Coronary artery (tissue), 2 donors: ENCODE measurements around the gene FTL.
A peak's percentile ranks its signal among the peaks of the same experiment; 100 is the strongest.

Experiments used
- DNase-seq: peaks from one replicate; pipeline ENCODE4 v3.0.0-alpha.2; 2017; ENCODE audit warnings: low spot score
- H3K27ac ChIP-seq, 2 donors: fragments of 200-600 bp; sonication (generic); one replicate each; pipeline ENCODE4 v1.5.1; 2016 to 2019
- H3K4me3 ChIP-seq: fragments of 200-600 bp; sonication (generic); 2 replicates; pipeline ENCODE4 v1.5.1; 2016; ENCODE audit warnings: mild to moderate bottlenecking, moderate library complexity
- TF ChIP-seq, protein P1 (sequence below): fragments of 200-600 bp; sonication (generic); IDR thresholded peaks from one replicate; pipeline ENCODE4 v1.5.1; 2019; ENCODE audit warnings: antibody characterized with exemption

The FTL gene

DNA sequence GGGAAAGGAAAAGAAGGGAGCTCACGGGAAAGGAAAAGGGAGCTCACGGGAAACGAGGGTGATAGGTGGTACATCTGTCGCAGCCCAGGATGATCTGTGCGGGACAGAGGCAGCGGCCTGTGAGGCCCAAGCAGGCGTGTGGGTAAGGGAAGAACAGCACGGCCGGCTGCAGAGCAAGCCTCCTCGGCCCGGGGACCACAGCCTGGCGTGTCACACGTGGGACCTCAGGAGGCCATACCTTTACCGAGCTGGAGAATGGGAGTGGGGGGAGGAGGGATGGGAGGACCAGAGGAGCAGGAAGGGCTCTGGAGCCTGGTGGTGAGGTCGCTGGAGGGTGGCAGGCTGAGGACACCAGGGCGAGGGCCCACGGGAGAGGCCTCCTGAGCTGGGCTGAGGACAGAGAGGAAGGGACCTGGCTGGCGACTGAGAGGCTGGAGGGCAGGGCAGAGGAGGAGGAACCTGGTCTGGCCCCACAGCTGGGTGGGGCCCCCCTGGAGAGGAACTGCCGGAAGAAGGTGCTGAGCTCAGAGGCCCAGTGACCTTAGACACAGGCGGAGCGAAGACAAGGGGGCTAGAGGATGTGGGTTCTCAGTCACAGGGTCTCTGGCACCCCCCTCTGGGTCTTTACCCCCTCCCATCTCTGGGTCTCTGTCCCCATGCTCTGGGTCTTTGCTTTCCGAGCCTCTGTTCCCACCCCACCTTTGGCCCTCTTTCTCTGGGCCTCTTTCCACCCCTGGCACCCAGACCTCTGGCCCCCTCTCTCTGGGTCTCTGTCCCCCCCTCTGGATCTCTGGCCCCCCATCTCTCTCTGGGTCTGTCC, 2.9 kb upstream of the FTL start:
- TF ChIP-seq, protein P1, sequence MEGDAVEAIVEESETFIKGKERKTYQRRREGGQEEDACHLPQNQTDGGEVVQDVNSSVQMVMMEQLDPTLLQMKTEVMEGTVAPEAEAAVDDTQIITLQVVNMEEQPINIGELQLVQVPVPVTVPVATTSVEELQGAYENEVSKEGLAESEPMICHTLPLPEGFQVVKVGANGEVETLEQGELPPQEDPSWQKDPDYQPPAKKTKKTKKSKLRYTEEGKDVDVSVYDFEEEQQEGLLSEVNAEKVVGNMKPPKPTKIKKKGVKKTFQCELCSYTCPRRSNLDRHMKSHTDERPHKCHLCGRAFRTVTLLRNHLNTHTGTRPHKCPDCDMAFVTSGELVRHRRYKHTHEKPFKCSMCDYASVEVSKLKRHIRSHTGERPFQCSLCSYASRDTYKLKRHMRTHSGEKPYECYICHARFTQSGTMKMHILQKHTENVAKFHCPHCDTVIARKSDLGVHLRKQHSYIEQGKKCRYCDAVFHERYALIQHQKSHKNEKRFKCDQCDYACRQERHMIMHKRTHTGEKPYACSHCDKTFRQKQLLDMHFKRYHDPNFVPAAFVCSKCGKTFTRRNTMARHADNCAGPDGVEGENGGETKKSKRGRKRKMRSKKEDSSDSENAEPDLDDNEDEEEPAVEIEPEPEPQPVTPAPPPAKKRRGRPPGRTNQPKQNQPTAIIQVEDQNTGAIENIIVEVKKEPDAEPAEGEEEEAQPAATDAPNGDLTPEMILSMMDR: no peak
- peak overlapping the region; percentile 93 to 94 for H3K27ac ChIP-seq
- H3K4me3 ChIP-seq: no peak overlapping the region
- no peak for DNase-seq

DNA sequence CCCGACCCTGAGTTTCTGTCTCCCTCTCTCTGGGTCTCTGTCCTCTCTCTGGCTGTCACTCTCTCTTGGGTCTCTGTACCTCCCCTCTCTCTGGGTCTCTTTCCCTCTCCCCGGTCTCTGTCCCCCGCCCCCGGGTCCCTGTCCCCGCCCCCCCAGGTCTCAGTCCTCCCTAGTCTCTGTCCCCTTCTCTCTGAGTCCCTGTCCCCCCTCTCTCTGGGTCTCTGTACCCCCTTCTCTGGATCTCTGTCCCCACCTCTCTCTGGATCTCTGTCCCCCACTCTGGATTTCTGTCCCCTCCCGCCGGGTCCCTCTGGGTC, 2.3 kb upstream of the FTL start:
- TF ChIP-seq, protein P1: no peak
- no peak for DNase-seq
- Histone ChIP-seq H3K27ac (peak overlapping the region; percentile 93 to 94), H3K4me3 (no peak overlapping the region)

DNA sequence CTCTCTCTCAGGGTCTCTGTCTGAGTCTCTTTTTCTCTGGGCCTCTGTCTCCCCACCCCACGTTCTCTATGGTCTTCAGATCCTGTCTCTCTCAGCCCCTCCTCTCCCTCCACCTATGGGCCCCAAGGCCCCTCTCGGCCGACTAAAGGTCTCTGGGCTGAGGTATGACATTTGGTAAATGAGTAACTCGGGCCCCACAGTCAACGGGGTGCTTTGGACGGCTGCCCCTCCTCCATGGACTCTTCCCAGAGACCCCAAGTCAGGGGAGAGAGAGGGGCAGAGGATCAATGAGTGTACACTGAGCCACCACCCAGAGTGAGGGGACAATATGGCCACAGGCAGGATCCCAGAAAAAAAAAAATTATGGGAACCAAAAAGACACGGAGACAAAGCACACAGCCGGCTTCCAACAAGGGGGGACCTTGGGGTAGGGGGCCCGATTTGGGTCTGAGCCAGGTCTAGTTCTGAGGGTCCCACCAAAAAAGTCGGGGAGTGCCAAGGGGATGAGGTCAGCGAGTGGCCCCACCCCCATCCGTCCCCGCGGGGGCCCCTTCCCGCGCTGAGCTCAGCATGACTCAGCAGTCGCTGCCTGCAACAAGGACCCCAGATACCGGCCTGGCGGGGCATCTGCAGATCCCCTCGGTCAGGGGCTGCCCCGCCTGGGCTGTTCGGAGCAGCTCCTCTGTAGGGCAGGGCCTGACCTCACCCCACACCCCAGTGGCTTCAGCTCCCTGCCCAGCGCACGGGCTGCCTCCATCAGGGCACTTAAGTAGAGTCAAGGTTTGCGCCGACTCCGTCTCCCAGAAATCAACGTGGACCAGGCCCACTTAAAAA, 1.5 kb upstream of the FTL start:
- Histone ChIP-seq H3K27ac (peak overlapping the region; percentile 93 to 94), H3K4me3 (peak overlapping the region; percentile 87)
- TF ChIP-seq, protein P1: no peak
- DNase-seq: peak; percentile 89

DNA sequence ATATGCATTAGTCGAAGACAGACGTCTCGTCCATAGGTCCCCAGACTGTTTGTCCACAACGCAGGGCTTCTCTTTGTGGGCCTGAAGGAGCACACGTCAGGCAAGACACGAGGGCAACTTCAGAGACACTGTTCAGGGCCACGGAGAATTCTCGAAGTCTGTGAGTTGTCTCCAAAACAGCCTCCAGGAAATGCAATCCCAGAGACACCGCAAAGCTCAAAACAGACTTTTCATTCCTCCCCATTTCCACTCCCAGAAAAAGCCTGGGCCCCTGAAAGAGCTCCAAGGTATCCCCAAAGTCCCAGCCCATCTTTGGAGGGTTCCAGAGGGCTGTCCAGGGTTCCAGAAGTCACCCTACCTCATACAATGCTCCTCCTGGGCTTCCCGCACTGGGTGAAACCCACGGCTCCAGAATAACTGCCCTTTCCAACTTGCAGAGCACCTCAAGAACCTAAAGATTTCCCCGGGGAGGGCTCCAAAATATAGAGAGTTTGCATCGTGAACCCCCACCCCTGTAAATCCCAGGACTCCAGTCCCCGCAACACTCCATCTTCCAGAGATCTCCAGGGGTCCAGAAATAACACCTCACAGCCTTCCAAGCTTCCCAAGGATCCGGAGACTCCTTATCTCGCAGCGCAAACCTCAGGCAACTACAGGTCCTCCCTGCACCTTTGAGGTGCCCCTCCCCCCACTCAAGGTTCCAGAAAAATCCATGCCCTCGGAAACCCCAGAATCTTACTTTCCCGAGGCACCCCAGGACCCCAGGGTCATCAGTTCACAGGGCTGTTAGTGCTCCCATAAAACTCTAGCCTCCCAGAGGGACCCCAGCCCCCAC, 687 bp upstream of the FTL start:
- TF ChIP-seq, protein P1: no peak
- no peak for DNase-seq
- peak overlapping the region; percentile 93 to 94 for H3K27ac ChIP-seq
- H3K4me3 ChIP-seq: peak overlapping the region; percentile 87

DNA sequence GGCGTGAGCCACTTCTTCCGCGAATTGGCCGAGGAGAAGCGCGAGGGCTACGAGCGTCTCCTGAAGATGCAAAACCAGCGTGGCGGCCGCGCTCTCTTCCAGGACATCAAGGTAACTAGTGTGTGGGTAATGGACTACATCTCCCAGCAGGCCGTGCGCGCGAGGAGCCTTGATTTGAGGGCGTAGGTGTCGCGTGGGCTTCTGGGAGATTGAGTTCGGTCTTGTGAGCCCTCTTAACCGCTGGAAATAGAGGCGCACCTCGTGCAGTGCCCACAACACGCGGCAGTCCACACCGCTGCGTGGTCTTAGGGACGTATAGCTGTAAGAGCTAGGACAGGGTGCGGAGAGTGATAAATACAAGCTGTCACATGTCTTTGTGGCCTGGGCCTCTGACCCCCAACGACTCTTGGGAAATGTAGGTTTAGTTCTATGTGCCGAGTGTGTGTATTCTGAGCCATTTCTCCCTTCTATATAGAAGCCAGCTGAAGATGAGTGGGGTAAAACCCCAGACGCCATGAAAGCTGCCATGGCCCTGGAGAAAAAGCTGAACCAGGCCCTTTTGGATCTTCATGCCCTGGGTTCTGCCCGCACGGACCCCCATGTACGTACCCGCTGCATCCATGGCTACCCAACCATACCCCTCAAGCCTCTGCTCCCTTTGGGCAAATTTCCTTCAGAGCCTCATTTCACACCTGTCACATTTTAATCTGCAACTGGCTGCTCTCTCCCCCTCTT, 864 bp downstream of the FTL start:
- TF ChIP-seq, protein P1: no peak
- peak; percentile 92 for DNase-seq
- Histone ChIP-seq H3K4me3 (peak overlapping the region; percentile 87), H3K27ac (peak overlapping the region; percentile 93 to 94)
